Superior temporal gyrus (tissue), 1 donor: ENCODE results near the gene HK1.
"Not testable (repeated sequence)": the region's sequence is repeated elsewhere in the genome, so short reads cannot be mapped to it uniquely, and the experiment has no call there.

Source experiments
- DNase-seq: peaks from one replicate; pipeline ENCODE4 v3.0.0-alpha.2; 2016; ENCODE audit errors: extremely low spot score

The HK1 gene

DNA sequence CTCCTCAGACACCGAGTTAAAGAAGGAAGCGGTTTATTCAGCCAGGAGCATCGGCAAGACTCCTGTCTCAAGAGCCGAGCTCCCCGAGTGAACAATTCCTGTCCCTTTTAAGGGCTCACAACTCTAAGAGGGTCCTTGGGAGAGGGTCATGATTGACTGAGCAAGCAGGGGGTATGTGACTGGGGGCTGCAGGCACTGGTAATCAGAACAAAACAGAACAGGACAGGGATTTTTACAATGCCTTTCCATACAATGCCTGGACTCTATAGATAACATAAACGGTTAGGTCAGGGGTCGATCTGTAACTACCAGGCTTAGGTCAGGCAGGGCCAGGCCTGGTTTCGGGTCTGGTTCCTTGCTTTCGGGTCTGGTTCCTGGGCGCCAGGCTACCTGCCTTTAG, 30.0 kb downstream of the HK1 start:
- DNase-seq, result not testable (repeated sequence)

DNA sequence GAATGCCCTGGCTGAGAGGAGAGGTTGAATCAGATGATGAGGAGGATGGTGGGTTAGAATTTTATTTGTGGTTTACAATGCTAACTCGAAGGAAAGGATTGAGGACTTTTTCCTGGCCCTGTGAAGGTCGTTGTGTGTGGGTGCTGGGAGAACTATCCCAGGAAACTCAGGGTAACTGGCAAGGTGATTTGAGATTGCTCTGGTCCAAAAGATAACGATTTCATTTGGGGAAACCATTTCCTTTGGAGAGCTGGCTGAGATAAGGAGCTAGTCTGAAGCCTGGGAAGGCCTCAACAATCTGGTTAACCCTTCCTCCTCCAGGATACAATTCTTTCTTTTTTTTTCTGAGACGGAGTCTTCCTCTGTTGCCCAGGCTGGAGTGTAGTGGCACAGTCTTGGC, 33.0 kb downstream of the HK1 start:
- DNase-seq, result no peak

DNA sequence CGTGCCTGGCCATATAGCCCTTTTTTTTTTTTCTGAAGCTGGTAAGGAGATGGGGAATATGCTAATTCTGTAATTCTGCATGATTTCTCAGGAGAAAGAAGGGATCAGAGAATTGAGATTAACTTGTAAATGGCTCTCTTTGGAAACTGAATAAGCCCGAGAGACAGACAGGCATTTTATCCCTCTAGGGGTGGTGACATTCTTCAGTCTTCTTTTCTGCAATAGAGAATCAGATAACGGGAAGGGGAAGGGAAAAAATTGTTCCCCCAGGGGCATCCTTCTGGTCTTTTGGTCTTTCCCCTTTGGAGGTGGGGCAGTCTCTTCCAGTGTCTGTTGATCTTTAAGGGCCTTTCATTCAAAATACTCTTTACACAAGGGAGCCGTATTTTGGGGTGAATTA, 34.2 kb downstream of the HK1 start:
- DNase-seq, result no peak

DNA sequence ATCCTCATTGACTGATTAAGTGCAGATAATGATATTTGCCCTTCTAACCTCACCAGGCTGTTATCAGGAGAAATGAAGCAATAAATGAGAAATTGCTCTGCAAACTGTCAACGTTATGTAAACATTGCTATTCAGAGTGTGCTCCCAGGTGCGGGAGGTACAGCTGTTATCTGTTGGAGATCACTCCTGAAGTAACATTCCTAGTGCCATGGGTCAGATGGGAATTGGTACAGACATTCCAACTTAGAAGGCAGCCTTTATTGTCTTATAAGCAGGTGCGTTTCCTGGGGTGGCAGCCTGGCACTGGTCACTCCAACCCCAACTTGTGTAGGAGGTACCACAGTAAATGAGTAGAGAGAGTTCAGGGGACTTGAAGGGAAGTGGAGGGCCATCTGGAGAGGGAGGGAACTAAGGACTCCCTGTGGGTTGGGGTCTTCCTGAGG, 36.8 kb downstream of the HK1 start:
- no peak for DNase-seq

DNA sequence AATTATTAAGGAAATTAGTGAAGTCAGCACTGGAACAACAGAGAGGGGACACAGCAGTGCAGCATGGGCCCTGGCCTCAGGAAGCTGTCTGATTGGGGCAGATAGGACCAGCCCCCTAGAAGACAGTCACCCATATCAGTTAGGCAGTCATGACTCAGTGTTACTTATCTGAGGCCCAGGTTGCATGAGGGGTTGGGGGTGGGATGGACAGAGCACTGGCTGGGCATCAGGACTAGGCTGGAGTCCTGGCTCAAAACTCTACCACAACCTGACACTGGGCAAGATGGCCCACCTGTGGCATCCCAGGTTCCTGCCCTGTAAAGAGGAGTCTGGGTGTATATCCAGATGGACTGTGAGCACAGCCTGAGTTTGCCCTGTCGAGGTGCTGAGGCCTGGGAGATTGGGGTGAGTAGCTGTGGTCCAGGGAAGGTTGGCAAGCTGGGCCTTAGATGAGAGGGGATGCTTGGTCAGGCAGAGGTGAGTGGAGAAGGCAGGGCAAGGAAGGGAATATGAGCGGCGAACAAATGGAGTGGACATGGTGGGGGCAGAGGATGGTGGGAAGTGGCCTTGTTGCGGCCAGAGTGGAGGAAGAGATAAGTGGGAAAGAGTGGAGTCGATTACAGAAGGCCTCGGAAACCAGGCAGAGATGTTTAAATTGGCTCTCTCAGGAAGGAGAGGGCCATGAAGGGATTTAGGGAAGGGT, 37.5 kb downstream of the HK1 start:
- DNase-seq, result no peak

DNA sequence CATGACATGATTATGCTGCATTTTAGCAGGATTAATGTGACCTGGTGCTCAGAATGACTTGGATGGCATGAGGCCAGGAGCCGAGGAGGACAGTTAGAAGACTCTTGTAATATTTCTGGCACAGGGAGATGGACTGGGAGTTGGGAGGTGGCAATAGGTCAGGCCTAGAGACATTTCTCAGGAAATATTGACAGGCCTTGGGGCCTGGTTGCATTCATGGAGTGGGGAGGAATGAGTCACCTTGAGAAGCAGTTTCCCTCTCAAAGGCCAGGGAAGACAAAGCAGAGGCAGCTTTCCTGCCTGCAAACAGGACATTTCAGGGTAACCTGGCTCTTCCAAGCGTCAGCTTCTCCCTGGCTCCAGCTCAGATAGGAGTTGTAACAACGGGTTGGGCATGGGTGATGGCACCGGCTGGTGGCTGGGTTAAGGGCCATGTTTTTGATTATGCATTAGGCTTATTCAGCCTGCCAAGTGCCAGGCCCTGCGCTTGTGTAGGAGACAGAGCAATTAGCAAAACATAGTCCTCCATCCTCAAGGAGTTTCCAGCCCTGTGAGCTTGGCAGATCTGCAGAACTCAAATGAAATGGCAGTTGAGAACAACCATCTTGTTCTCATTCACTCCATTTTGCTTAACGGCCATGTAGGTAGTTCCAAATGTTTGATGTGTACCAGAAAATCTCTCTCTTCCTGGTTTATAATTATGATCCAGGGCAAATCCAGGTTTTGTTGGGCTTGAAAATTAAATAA, 38.2 kb downstream of the HK1 start:
- DNase-seq, result no peak

DNA sequence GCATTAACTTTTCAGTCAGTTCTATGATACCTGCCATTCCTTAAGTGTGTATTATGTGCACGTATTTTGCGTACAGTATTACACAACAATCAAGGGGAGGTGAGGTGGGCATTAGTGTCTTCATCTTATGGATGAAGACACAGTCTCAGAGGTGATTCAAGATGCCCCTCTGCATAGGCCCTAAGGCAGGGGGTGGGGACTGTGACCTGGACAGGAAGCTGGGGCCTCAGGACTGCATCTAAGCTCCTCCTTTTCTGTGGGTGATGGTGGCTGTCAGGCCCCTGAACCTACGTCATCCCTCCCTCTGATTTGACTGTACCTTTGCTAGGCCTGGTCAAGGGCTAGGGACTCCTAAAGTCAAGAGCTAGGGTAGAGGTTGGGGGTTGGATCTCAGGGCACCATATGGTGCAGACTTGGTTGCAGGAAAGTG, 38.9 kb downstream of the HK1 start:
- DNase-seq, result no peak

DNA sequence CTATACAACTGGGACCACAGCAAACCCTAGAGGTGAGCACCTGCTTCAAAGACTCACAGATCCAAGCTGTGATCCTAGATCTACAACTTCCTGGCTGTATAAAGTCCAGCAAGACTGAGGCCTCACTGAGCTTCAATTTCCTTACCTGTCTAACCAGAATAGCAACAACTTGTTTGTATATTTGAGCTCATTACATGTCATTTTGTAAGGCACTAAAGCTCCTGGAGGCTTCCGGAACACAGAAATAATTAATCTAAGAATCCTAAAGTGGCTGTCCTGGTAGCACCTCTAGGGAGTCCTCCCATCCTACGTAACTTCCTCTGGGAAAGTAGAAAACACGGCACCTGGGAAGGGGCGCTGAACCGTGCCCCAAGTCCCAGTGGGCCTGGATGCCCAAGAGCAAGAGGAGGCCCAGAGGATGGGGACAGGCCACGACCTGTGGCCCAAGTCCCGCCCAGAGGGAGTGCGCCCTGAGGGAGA, 39.4 kb downstream of the HK1 start:
- peak; percentile 19 for DNase-seq

DNA sequence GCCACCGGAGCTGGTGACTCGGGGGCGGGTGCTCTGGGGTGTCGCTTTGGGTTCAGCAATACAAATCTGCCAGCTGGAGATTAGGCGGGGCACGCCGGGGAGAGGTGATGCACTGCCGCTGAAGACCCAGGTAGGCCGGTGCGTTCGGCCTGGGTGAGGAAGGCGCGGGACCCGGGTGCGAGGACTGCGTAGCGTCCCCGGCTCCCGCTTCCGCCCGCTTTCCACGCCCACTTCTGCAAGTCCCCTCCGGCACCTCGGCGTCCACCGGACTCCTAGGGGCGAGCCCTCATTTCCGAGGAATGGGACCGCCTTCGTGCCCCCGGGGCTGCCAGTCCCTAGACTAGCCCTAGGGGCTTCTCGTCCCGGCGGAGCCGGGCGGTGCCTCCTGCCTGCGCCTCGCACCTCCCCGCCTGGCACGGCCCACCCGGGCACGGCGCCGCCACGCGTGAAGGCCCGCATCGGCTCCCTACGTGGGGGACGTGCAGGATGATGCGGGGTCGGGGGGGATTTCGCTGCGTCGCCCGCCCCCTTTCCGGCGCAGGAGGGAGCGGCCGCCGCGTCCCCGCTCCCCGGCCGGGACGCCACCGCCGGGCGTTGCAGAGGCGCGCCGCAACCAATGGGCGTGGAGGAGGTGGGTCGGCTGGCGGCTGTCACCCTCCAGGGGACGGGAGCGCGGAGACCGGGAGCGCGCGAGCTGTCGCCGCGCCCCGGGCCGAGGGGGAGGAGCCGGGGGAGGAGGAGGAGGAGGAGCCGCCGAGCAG, 40.0 kb downstream of the HK1 start:
- peak; percentile 81 for DNase-seq

DNA sequence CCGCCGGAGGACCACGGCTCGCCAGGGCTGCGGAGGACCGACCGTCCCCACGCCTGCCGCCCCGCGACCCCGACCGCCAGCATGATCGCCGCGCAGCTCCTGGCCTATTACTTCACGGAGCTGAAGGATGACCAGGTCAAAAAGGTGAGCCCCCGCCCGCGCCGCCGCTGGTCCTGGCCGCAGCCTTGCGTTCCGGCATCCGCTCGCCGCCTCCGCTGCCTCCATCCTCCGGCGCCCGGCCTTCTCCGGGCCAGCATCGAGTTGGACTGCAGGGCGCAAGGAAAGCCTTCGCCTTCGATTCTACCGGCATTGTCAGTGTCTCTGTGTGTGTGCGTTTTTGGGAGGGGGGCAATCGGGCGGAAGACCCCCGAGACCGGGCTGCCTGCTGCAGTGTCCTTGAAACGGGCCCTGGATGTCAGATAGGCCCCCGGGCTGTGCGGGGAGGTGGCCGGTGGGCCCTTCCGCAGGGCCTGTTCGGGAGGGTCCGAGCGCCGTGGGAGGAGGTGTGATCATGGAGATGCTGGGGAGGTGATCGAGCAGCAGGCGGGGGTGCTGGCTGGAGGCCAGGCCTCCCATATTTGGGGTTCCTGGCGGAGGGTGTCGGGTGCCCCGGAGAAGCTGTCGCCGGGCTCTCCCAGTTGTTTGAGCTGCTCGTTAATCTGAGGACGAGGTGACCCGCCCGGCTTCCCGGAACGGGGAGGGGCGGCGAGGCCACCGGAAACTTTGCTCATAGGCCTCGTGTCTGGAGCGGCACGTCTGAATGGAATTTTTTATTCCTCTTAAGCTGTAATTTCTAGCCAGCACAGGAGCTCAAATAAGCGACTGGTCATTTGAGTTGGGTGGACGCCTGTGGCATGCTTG, 40.8 kb downstream of the HK1 start:
- peak; percentile 27 for DNase-seq

DNA sequence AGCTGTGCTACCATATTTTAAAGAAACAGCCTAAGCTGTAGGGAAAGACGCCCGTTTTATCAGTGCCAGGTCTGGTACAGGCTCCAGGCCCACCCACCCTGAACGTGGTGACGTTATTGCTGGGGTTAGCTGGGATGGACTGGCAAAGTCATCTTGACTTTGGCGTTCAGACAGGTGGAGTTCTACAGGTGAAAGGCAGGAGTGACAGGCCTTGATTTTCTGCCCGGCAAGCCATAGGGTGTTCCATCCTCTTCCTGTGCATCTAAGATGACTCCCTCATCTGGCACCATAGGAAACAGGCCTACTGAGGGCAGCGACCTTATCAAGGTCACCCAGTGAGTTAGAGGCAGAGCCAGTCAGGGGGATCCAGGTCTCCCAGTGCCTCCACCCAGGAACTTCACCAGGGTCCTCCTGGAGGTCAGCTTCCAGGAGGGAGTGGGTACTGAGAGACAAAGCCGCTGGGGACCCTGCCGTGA, 41.6 kb downstream of the HK1 start:
- DNase-seq, result no peak

DNA sequence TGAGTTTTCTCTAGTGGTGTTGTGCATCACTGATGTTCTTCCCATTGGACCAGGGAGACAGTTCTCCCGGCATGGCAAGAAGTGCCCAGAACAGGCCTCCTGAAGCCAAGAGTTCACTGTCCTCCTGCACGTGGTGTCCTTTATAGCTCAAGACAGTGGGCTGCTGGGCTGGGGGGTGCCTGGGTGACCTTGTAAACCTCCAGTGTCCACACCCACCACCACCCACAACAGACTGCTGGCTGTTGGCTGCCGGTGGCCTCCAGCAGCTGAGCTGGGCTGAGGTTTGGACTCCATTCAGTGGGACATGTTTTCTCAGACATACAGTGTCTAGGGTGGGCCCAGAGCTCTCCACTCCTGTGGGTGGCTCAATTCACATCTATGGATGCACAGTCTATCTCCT, 42.2 kb downstream of the HK1 start:
- no peak for DNase-seq

DNA sequence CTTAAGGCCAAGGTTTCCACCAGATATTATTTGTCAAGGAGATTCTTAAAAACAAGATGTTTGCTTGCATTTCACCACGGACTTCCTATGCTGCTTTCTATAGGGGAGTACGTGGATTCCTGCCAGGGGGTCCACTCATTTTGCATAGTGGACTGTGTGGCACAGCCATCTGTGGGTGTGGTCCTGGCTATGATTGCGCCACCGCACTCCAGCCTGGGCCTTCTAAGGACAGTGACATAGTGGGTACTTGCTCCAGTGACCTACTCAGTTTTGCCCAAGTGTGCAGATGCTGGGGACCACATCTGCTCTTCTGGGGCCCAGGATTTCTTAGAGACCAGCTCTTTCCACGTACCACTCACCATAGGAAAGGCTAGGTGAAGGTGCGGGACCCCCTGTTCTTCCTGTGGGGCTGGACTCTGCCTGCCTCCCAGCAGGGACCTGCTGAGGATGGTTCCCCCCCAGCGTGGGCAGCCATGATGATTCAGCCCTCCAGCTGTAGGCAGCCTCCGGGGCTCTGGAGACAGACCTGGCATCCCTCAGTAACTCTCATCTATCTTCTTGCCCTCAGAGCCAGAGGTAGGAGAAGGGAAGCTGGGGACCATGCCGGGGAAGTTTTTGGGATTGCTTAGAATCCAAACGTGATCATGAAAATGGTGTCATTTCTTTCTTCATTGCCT, 42.9 kb downstream of the HK1 start:
- DNase-seq, result peak; percentile 10

DNA sequence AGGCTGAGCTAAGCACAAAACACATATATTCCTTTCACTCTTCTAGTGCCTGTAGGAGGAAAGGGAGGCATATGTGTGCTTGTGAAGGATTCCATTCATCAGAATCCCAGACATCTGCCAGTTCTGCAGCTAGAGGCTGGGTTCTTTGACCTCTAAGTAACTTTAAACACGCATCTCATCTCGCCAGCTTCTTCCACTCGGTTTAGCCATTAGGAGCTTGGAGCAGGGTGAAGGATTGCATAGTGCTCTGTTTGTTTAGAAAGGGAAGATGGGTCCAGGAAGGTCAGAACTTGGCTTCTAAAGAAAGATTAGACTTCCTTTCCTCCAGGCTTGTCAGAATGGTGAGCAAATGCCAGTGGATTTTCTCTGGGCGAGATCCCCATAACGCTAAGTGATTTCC, 43.6 kb downstream of the HK1 start:
- DNase-seq, result no peak

DNA sequence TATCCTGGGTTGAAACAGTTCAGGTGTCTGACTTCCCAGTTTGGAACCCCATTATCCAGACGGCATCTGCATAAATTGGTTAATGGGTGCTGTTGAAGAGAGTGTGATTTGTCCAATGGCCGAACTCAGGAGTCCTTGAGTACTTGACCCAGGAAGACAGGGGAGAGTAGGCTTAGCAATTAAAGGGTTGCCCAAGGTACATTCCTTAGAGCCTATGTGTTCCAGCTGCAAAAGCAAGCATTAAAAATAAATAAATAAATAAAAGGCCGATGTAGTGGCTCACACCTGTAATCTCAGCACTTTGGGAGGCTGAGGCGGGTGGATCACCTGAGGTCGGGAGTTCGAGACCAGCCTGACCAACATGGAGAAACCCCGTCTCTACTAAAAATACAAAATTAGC, 44.0 kb downstream of the HK1 start:
- DNase-seq, result not testable (repeated sequence)

DNA sequence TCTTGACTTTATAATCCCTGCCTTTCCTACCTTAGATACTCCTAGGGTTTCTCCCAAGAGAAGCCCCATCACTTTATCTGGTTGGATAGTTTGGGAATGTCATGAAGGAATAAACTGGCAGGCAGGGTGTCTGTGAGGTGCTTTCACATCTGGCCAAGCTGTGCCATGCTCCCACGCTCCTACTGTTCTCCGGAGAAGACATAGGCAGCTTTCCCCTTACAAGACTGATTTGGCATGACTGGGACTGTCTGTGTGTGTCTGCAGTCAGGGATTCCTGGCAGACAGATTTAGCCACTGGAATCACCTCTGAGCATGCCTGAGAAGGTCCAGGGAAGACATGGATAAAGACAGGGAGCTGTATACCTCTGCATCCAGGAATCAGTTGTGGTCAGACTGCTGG, 45.3 kb downstream of the HK1 start:
- no peak for DNase-seq

DNA sequence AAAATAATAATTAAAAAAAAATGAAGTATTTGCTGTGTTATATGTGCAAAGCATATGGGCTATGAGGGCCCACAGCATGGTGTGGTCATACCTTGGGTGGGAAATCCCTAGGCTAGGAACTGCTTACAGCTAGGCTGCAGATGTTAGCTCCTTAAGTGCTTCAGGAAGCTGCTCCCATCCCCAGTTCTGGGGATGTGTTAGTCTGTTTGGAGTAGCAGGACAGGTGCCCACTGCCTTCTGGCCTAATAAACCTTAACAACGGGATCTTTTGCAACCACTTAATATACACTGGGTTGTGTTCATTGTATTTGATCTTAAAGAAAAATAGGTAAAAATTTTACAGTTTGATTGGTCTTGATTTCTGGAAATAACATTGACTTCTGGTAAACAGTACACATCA, 46.3 kb downstream of the HK1 start:
- DNase-seq, result no peak

DNA sequence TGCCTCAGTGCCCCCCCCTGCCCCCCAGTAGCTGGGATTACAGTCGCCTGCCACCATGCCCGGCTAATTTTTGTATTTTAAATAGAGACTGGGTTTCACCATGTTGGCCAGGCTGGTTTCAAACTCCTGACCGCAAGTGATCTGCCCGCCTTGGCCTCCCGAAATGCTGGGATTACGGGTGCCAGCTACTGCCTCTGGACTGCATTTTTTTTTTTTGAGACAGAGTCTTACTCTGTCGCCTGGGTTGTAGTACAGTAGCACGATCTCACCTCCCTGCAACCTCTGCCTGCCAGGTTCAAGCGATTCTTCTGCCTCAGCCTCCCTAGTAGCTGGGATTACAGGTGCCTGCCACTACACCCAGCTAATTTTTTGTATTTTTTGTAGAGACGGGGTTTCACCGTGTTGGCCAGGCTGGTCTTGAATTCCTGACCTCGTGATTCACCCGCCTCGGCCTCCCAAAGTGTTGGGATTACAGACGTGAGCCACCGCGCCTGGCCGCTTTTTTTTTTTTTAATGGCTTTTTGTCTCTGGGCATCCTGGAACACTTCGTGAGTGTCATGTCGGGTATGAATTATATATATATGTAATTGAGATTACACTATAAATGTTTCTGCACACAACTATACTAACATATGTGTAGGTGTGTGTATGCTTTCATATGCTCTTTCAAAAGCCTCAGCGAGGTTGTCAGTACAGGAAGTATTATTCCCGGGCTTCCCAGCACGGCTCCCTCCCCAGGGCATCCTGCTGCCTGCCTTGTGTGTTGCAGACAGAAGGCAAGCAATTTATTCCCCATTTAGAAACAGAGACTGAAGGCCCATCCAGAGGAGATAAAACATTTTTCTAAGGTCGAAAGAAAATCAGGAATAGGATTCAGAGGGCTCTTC, 47.6 kb downstream of the HK1 start:
- not testable (repeated sequence) for DNase-seq

DNA sequence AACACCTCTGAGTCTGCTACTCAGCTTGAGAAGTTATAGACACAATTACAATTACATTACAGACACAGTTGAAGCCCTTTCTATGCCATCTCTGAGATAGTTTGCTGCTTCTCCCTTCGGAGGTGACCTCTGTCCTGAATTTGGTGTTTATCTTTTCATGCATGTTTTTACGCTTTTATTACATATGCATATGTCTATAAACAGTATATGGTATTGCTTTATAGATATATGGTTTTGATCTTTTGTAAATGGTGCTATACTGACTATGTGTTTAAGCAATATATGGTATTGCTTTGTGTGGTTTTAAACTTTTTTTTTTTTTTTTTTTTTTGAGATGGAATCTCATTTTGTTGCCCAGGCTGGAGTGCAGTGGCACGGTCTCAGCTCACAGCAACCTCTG, 48.4 kb downstream of the HK1 start:
- DNase-seq, result no peak
